ENCODE data around the gene KLHL12. TPM values are rescaled to one million over a fixed set of nuclear protein-coding genes. Genes with fewer than 3 reads are reported as not detected.

The KLHL12 gene
- total and polyA plus RNA-seq, 2 of the 8 experiments (the other 6 are each of a cell fraction or from before 2014, with no cell fraction given): 27.2 to 33.3 TPM

GRCh38 chr1:202860744-202861419 is 66.2 kb downstream of the KLHL12 start:
- H2BK12ac ChIP-seq (ENCODE audit: low read depth, low read length): no peak overlapping the region
- peak overlapping the region; percentile 94; the same call in 1 of the 2 replicates for H4K8ac ChIP-seq (ENCODE audit: extremely low read depth, insufficient read depth, low read length)
- peak overlapping the region; percentile 94 for H3K18ac ChIP-seq (ENCODE audit: extremely low read depth, low read length)
- H4K20me1 ChIP-seq (replicated peaks in 1 of 2; ENCODE audit: control insufficient read depth in 1 of 2, insufficient read depth in 2 of 2, low read length in 2 of 2): peaks cover 0 to 5% of the 10 kb centered on the region in 2 experiments
- no peak overlapping the region for H2BK15ac ChIP-seq (ENCODE audit: low read length)
- FAIRE-seq (no peak), DNase-seq (ENCODE audit: low read depth in 1 of 2, low spot score in 2 of 2) (peak; percentile 78 to 85)
- H3K23me2 ChIP-seq (ENCODE audit: low read depth, low read length): 0 out of 2 replicates have a peak, but pooled peaks cover 2% of the 10 kb centered on the region
- H3K9me3 ChIP-seq (ENCODE audit: insufficient read depth in 2 of 2, low read depth in 1 of 2, low read length in 1 of 2): no peaks in the 10 kb centered on the region
- ChIA-PET POLR2A (ENCODE audit: partially characterized antibody) (interaction anchor here (0.6 to 5.5 kb wide), 37 partner anchors 8 to 166 kb away, joined by 3 to 46 read pairs (median 5); partner anchors contain the start of genes KDM5B, KLHL12, PCAT6 and PPFIA4), CTCF (ENCODE audit: partially characterized antibody) (interaction anchor here (0.9 to 2.2 kb wide), 6 partner anchors 9 to 48 kb away, joined by 3 to 10 read pairs (median 4); no protein-coding TSS in a partner anchor)
- H3K4me1 ChIP-seq (replicated peaks in 1 of 4; ENCODE audit: control insufficient read depth in 3 of 4, insufficient read depth in 4 of 4, low read length in 3 of 4): peaks cover 0 to 8% (median 3%) of the 10 kb centered on the region in 4 experiments; a peak in 3 of 7 replicates
- H3K4me3 ChIP-seq (ENCODE audit: extremely low read depth in 1 of 4, insufficient read depth in 2 of 4, low read depth in 3 of 4, low read length in 4 of 4): peak overlapping the region; percentile 81 to 92 (median 88)
- WGBS, 2 experiments (ENCODE audit: extremely low coverage in 1 of 2, insufficient coverage in 1 of 2, insufficient read length in 1 of 2, insufficient replicate concordance in 2 of 2, low coverage in 1 of 2, low lambda C conversion rate in 2 of 2, missing lambda C conversion rate in 1 of 2): 1% methylated on average over 37 of the region's 50 CpGs; no CpG with 5 or more reads in 1 of the 2 experiments
- H3K23ac ChIP-seq (ENCODE audit: insufficient read length): no peak overlapping the region
- H2BK120ac ChIP-seq (replicated peaks; ENCODE audit: low read depth, low read length): no peak overlapping the region
- peaks cover 13% of the 10 kb centered on the region for H3K79me1 ChIP-seq (ENCODE audit: low read depth, low read length)
- H3K79me2 ChIP-seq (ENCODE audit: control insufficient read depth in 1 of 2, insufficient read depth in 2 of 2, low read length in 2 of 2): peaks cover 3 to 25% of the 10 kb centered on the region in 2 experiments; a peak in 3 of 4 replicates
- H2BK5ac ChIP-seq (ENCODE audit: low read depth, low read length): peak overlapping the region; percentile 82
- peak overlapping the region; percentile 86 for H4K91ac ChIP-seq (replicated peaks; ENCODE audit: insufficient read length, low read length)
- peak overlapping the region; percentile 85 to 96 (median 90) for H3K9ac ChIP-seq (replicated peaks in 1 of 4; ENCODE audit: extremely low read depth in 1 of 4, low read depth in 3 of 4, low read length in 3 of 4)
- H3K14ac ChIP-seq (ENCODE audit: insufficient read length): no peak overlapping the region
- H3K27me3 ChIP-seq (replicated peaks in 1 of 4; ENCODE audit: control insufficient read depth in 3 of 4, extremely low read depth in 1 of 4, insufficient read depth in 3 of 4, low read length in 3 of 4): no peaks in the 10 kb centered on the region
- H4K5ac ChIP-seq (ENCODE audit: insufficient read length, low read depth, low read length): peak overlapping the region; percentile 64
- peak overlapping the region; percentile 91 for H3K27ac ChIP-seq (ENCODE audit: low read depth, low read length)
- H3K36me3 ChIP-seq (ENCODE audit: control insufficient read depth in 2 of 4, insufficient read depth in 4 of 4, low read length in 3 of 4): peaks cover 10 to 28% (median 22%) of the 10 kb centered on the region in 4 experiments
- peak overlapping the region; percentile 67 for H3K56ac ChIP-seq (replicated peaks; ENCODE audit: insufficient read length, low read depth, low read length)
- no peak overlapping the region for H2BK20ac ChIP-seq (ENCODE audit: low read length)
- H2AK5ac ChIP-seq (ENCODE audit: low read depth, low read length): no peak overlapping the region
- peak overlapping the region; percentile 84 to 85 for H3K4me2 ChIP-seq (ENCODE audit: insufficient read depth in 1 of 2, low read depth in 2 of 2, low read length in 2 of 2)
- 0 out of 2 replicates have a peak overlapping the region, but pooled peaks have one; percentile 28 for H2AFZ ChIP-seq (ENCODE audit: low read length)
- H3K4ac ChIP-seq (replicated peaks; ENCODE audit: insufficient read length, low read depth, low read length): peak overlapping the region; percentile 16
- TF ChIP-seq CHD2 (IDR thresholded peaks at IDR 0.05; ENCODE audit: low read length) (no peak), SRF (IDR thresholded peaks at IDR 0.05; ENCODE audit: low read depth, low read length) (no peak), SIRT6 (IDR thresholded peaks at IDR 0.05; ENCODE audit: low read length) (no peak), TAF7 (optimal IDR thresholded peaks at IDR 0.05; ENCODE audit: borderline replicate concordance, low read depth, low read length) (no peak), CBX5 (IDR thresholded peaks at IDR 0.05; ENCODE audit: low read depth, low read length) (no peak), SP2 (IDR thresholded peaks at IDR 0.05; ENCODE audit: low read length) (no peak), SP1 (IDR thresholded peaks at IDR 0.05; ENCODE audit: low read depth, low read length) (peak; percentile 85), MAX (IDR thresholded peaks at IDR 0.05) (peak; percentile 55), ZNF274 (IDR thresholded peaks at IDR 0.05; ENCODE audit: borderline replicate concordance, extremely low read depth, low read length) (no peak), RFX5 (IDR thresholded peaks at IDR 0.05; ENCODE audit: borderline replicate concordance, low read depth, low read length) (no peak), CEBPB (IDR thresholded peaks at IDR 0.05; ENCODE audit: low read depth, low read length) (no peak), PHF8 (conservative IDR thresholded peaks at IDR 0.05; ENCODE audit: low read depth, low read length) (peak; percentile 79), EZH2 (IDR thresholded peaks at IDR 0.05; ENCODE audit: low read depth, low read length, severe bottlenecking) (no peak)
